HCT116 (cell line): ENCODE data around the gene XYLT1.

Source experiments
- CEBPB ChIP-seq: IDR thresholded peaks from 2 replicates; pipeline ENCODE4 v1.6.1; 2012; ENCODE audit warnings: low read depth
- CTCF ChIP-seq, 3 experiments: fragments of 200-600 bp in 1 of 3; sonication (generic) in 1 of 3; IDR thresholded peaks in 2 of 3; conservative IDR thresholded peaks in 1 of 3; 2 replicates each; pipeline ENCODE4 v1.5.1; 2012 to 2017; ENCODE audit warnings: low read depth in 2 of 3, low read length in 2 of 3, antibody characterized with exemption in 1 of 3, borderline replicate concordance in 1 of 3, control low read depth in 1 of 3, mild to moderate bottlenecking in 1 of 3, mixed read lengths in 1 of 3, mixed run types in 1 of 3, moderate library complexity in 1 of 3; ENCODE audit not compliant: insufficient read depth in 1 of 3
- EGR1 ChIP-seq: IDR thresholded peaks from 2 replicates; pipeline ENCODE4 v1.6.1; 2012; ENCODE audit warnings: low read depth
- EZH2 ChIP-seq: fragments of 200-600 bp; sonication (generic); IDR thresholded peaks from 2 replicates; pipeline ENCODE4 v1.6.1; 2017; ENCODE audit warnings: antibody characterized with exemption, mixed run types
- EZH2phosphoT487 ChIP-seq: fragments of 200-600 bp; IDR thresholded peaks from 2 replicates; pipeline ENCODE4 v1.6.1; 2018; ENCODE audit warnings: antibody characterized with exemption, borderline replicate concordance
- JUND ChIP-seq: IDR thresholded peaks from 2 replicates; pipeline ENCODE4 v1.6.1; 2012
- MAX ChIP-seq: IDR thresholded peaks from 2 replicates; pipeline ENCODE4 v1.6.1; 2012
- POLR2A ChIP-seq: IDR thresholded peaks from 2 replicates; pipeline ENCODE4 v1.7.0; 2011; ENCODE audit warnings: borderline replicate concordance; ENCODE audit not compliant: insufficient read depth, insufficient read length; ENCODE audit errors: extremely low read depth
- SIN3A ChIP-seq: IDR thresholded peaks from 2 replicates; pipeline ENCODE4 v1.6.1; 2012; ENCODE audit warnings: low read depth
- SP1 ChIP-seq: IDR thresholded peaks from 2 replicates; pipeline ENCODE4 v1.6.1; 2012; ENCODE audit warnings: low read depth
- SRF ChIP-seq: IDR thresholded peaks from 2 replicates; pipeline ENCODE4 v1.6.1; 2012; ENCODE audit warnings: low read depth
- YY1 ChIP-seq: IDR thresholded peaks from 2 replicates; pipeline ENCODE4 v1.6.1; 2011; ENCODE audit warnings: low read length, low read depth, moderate library complexity, mild to moderate bottlenecking; ENCODE audit not compliant: insufficient replicate concordance; ENCODE audit errors: extremely low read depth
- ZFX ChIP-seq: fragments of 450-650 bp; IDR thresholded peaks from 2 replicates; pipeline ENCODE4 v1.6.1; 2017

DNA sequence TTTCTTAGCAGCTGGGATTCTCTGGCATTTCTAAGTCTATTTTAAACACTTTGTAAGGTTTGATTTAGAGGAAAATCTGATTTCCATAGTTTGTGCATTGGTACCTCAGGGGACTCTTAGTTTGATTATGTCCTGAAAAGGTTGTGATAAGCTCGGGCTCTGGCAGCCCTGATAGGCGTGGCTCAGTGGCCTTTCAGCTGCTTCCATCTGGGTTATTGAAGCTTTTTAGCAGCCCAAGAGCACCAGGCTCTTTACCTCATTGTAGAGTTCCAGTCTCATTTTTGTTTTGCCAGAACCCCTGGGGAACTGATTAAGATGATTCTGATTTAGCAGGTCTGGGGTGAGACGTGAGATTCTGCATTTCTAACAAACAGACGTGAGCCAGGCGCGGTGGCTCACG is 412.3 kb downstream of the XYLT1 start:
- TF ChIP-seq SRF (no peak), CTCF (IDR thresholded peaks at IDR 0.05 in 2 of 3, conservative IDR thresholded peaks at IDR 0.05 in 1 of 3; ENCODE audit: borderline replicate concordance in 1 of 3, insufficient read depth in 1 of 3, low read depth in 2 of 3, low read length in 2 of 3) (no peak), POLR2A (no peak), EZH2 (no peak), MAX (no peak), SP1 (no peak), EZH2phosphoT487 (no peak), JUND (no peak), CEBPB (no peak), SIN3A (no peak), YY1 (no peak), ZFX (no peak), EGR1 (no peak)
